Calu3 (cell line): Measurements from ENCODE around the gene PAK5. TPM values are rescaled to one million over a fixed set of nuclear protein-coding genes. Genes with fewer than 3 reads are reported as not detected.

Source experiments
- BruUV-seq: library from RNA; stranded (reverse); fragments of 400-500 nt; replicated peaks from 2 replicates; lab custom pipeline; 2021; lab: Mats Ljungman, UMichigan
- CTCF ChIA-PET: fragments of 300-600 bp; sonication (Branson Sonifier 250); formaldehyde crosslinking; loops from one replicate; lab custom pipeline; 2022; ENCODE audit warnings: antibody characterized with exemption; lab: Charles Lee
- DNase-seq: peaks from one replicate; pipeline ENCODE4 v3.0.0; 2022
- H3K27ac Mint-ChIP-seq: one replicate; pipeline ENCODE4 v1.8.0; 2022; ENCODE audit warnings: mixed read lengths; ENCODE audit not compliant: unreplicated experiment
- H3K27me3 Mint-ChIP-seq: one replicate; pipeline ENCODE4 v1.8.0; 2022; ENCODE audit warnings: mixed read lengths; ENCODE audit not compliant: unreplicated experiment
- H3K36me3 Mint-ChIP-seq: one replicate; pipeline ENCODE4 v1.8.0; 2022; ENCODE audit warnings: mild to moderate bottlenecking, moderate library complexity, mixed read lengths; ENCODE audit not compliant: insufficient read depth, unreplicated experiment
- H3K4me1 Mint-ChIP-seq: one replicate; pipeline ENCODE4 v1.8.0; 2022; ENCODE audit warnings: mild to moderate bottlenecking, low read depth, mixed read lengths; ENCODE audit not compliant: unreplicated experiment
- H3K4me3 Mint-ChIP-seq: one replicate; pipeline ENCODE4 v1.8.0; 2022; ENCODE audit warnings: mild to moderate bottlenecking, low read depth, moderate library complexity, mixed read lengths; ENCODE audit not compliant: unreplicated experiment
- H3K9me3 Mint-ChIP-seq: one replicate; pipeline ENCODE4 v1.8.0; 2022; ENCODE audit warnings: low read depth, mixed read lengths; ENCODE audit not compliant: unreplicated experiment
- intact Hi-C: fragments of 100-400 bp; cut with micrococcal nuclease; formaldehyde crosslinking; loops from one replicate; pipeline ENCODE4 v1.10.0; 2022; ENCODE audit not compliant: unreplicated experiment
- total RNA-seq: library from RNA; stranded (reverse); gene quantifications from 2 replicates; pipeline ENCODE4 v1.2.3, GENCODE V29; 2022
- TF ChIP-seq, protein P1 (sequence below): fragments of 200-600 bp; IDR thresholded peaks from one replicate; pipeline ENCODE4 v1.8.0; 2022; ENCODE audit warnings: antibody characterized with exemption; ENCODE audit not compliant: unreplicated experiment

PAK5 gene
- total RNA-seq, 1 experiment from 2014 or later, result not detected

- TF ChIP-seq, protein P1, sequence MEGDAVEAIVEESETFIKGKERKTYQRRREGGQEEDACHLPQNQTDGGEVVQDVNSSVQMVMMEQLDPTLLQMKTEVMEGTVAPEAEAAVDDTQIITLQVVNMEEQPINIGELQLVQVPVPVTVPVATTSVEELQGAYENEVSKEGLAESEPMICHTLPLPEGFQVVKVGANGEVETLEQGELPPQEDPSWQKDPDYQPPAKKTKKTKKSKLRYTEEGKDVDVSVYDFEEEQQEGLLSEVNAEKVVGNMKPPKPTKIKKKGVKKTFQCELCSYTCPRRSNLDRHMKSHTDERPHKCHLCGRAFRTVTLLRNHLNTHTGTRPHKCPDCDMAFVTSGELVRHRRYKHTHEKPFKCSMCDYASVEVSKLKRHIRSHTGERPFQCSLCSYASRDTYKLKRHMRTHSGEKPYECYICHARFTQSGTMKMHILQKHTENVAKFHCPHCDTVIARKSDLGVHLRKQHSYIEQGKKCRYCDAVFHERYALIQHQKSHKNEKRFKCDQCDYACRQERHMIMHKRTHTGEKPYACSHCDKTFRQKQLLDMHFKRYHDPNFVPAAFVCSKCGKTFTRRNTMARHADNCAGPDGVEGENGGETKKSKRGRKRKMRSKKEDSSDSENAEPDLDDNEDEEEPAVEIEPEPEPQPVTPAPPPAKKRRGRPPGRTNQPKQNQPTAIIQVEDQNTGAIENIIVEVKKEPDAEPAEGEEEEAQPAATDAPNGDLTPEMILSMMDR, result no peak
- no peak for DNase-seq
- Mint-ChIP-seq H3K4me1 (no peaks in the 10 kb centered on the region), H3K27ac (no peak overlapping the region), H3K9me3 (no peaks in the 10 kb centered on the region), H3K36me3 (no peaks in the 10 kb centered on the region), H3K4me3 (no peak overlapping the region), H3K27me3 (peaks cover 82% of the 10 kb centered on the region)
- intact Hi-C loops, result no loop called here
- CTCF ChIA-PET, result no interaction called here
- no TSS peak for BruUV-seq
These were observed 44.0 kb downstream of the PAK5 start for GRCh38 chr20:9794831-9795230.

DNA sequence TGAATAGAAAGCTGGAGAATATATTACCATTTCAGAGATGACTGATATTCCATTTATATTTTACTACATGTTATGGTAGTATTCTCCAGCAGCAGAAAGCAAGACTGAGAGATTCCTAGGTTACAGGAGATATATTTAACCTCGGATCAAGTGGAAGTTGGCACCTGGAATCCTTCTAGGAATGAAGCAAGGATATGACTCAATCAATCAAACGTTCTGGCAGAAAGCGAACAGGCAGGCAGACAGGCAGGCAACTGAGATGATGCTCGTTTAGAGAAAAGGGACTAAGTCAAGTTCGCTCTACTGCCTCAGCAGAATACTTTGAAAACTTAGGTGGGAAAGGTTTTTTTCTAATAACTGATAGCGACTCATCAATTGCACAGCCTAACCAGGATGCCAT, 46.2 kb downstream of the PAK5 start:
- no peak overlapping the region for H3K4me3 Mint-ChIP-seq
- H3K27me3 Mint-ChIP-seq, result peaks cover 81% of the 10 kb centered on the region
- BruUV-seq, result no TSS peak
- no peaks in the 10 kb centered on the region for H3K9me3 Mint-ChIP-seq
- DNase-seq, result no peak
- CTCF ChIA-PET, result no interaction called here
- H3K27ac Mint-ChIP-seq, result no peak overlapping the region
- no peaks in the 10 kb centered on the region for H3K36me3 Mint-ChIP-seq
- intact Hi-C loops, result no loop called here
- H3K4me1 Mint-ChIP-seq, result no peaks in the 10 kb centered on the region
- TF ChIP-seq, protein P1, result no peak

GRCh38 chr20:9789131-9789530, 49.7 kb downstream of the PAK5 start:
- Mint-ChIP-seq H3K27ac (no peak overlapping the region), H3K9me3 (no peaks in the 10 kb centered on the region), H3K4me1 (no peaks in the 10 kb centered on the region), H3K27me3 (peaks cover 54% of the 10 kb centered on the region), H3K36me3 (no peaks in the 10 kb centered on the region), H3K4me3 (no peak overlapping the region)
- CTCF ChIA-PET, result no interaction called here
- TF ChIP-seq, protein P1, result no peak
- intact Hi-C loops, result no loop called here
- DNase-seq, result no peak
- BruUV-seq, result no TSS peak

- TF ChIP-seq, protein P1, result no peak
- Mint-ChIP-seq H3K36me3 (no peaks in the 10 kb centered on the region), H3K9me3 (no peaks in the 10 kb centered on the region), H3K27me3 (peaks cover 9% of the 10 kb centered on the region), H3K27ac (no peak overlapping the region), H3K4me1 (no peaks in the 10 kb centered on the region), H3K4me3 (no peak overlapping the region)
- DNase-seq, result no peak
- BruUV-seq, result no TSS peak
- intact Hi-C loops, result no loop called here
- CTCF ChIA-PET, result no interaction called here
These were observed 63.7 kb downstream of the PAK5 start for GRCh38 chr20:9775176-9775575.

GRCh38 chr20:9769954-9770353, 68.9 kb downstream of the PAK5 start:
- no peaks in the 10 kb centered on the region for H3K9me3 Mint-ChIP-seq
- H3K4me3 Mint-ChIP-seq, result no peak overlapping the region
- no peak for DNase-seq
- BruUV-seq, result no TSS peak
- CTCF ChIA-PET, result no interaction called here
- H3K27ac Mint-ChIP-seq, result no peak overlapping the region
- TF ChIP-seq, protein P1, result no peak
- no peaks in the 10 kb centered on the region for H3K4me1 Mint-ChIP-seq
- H3K36me3 Mint-ChIP-seq, result no peaks in the 10 kb centered on the region
- intact Hi-C loops, result no loop called here
- peaks cover 19% of the 10 kb centered on the region for H3K27me3 Mint-ChIP-seq
